NCI-H345 treated with DMSO at 0.1 percent for 48 hours (cell line): ENCODE data around the gene KCNK7.
A peak's percentile ranks its signal among the peaks of the same experiment; 100 is the strongest.

ENCODE experiments used
- DNase-seq: peaks from one replicate; lab custom pipeline; 2025; ENCODE audit not compliant: unreplicated experiment; lab: John Stamatoyannopoulos, UW

The KCNK7 gene

GRCh38 chr11:65558930-65559509 is 36.6 kb downstream of the KCNK7 start:
- DNase-seq: no peak

- DNase-seq: no peak
These were observed 37.3 kb downstream of the KCNK7 start, which contains the start of gene LTBP3 for GRCh38 chr11:65558002-65558929. Gene LTBP3 (minus strand): TSS chr11:65558359. CDS start chr11:65557959, 400 bp downstream.

- DNase-seq: no peak
These were observed 38.2 kb downstream of the KCNK7 start for GRCh38 chr11:65557280-65558001.

GRCh38 chr11:65556470-65557279 is 38.9 kb downstream of the KCNK7 start:
- DNase-seq: no peak

- DNase-seq: no peak
These were observed 39.8 kb downstream of the KCNK7 start for GRCh38 chr11:65555693-65556231.

- no peak for DNase-seq
These were observed 40.7 kb downstream of the KCNK7 start for GRCh38 chr11:65554842-65555430.

- no peak for DNase-seq
These were observed 41.4 kb downstream of the KCNK7 start for GRCh38 chr11:65554057-65554818.

GRCh38 chr11:65553301-65554001 is 42.1 kb downstream of the KCNK7 start:
- peak; percentile 19 for DNase-seq

GRCh38 chr11:65552388-65552951 is 43.1 kb downstream of the KCNK7 start:
- no peak for DNase-seq

GRCh38 chr11:65551572-65552387 is 43.8 kb downstream of the KCNK7 start:
- DNase-seq: peak; percentile 41

GRCh38 chr11:65549096-65549495 is 46.5 kb downstream of the KCNK7 start:
- no peak for DNase-seq

- no peak for DNase-seq
These were observed 47.2 kb downstream of the KCNK7 start for GRCh38 chr11:65548395-65548794.

GRCh38 chr11:65547446-65548125 is 48.0 kb downstream of the KCNK7 start:
- no peak for DNase-seq

GRCh38 chr11:65546217-65546958 is 49.2 kb downstream of the KCNK7 start:
- DNase-seq: peak; percentile 78

- no peak for DNase-seq
These were observed 49.8 kb downstream of the KCNK7 start for GRCh38 chr11:65545853-65546216.
